CD8-positive, alpha-beta memory T cell (primary cell): Measurements from ENCODE around the gene RMDN3. TPM values are rescaled to one million over a fixed set of nuclear protein-coding genes. Genes with fewer than 3 reads are reported as not detected.

Experiments
- CTCF ChIA-PET: fragments of 350-600 bp; sonication (Branson Sonifier 250); formaldehyde crosslinking; loops from one replicate; lab custom pipeline; 2021; ENCODE audit warnings: antibody characterized with exemption; lab: Charles Lee
- POLR2A ChIA-PET: fragments of 350-600 bp; sonication (Branson Sonifier 250); formaldehyde crosslinking; loops from one replicate; lab custom pipeline; 2021; ENCODE audit warnings: antibody characterized with exemption; lab: Charles Lee
- DNase-seq, 5 donors: peaks; one replicate each; pipeline versions ENCODE4 v3.0.0 to v3.0.0-alpha.2; 2020 to 2022; ENCODE audit warnings: mixed read lengths in 1 of 5
- H3K27ac ChIP-seq: one replicate; pipeline ENCODE4 v1.7.0; 2013; ENCODE audit warnings: low read depth, mild to moderate bottlenecking, low read length, moderate library complexity
- H3K27me3 ChIP-seq: 2 replicates; pipeline ENCODE4 v1.7.0; 2013; ENCODE audit warnings: low read length, mild to moderate bottlenecking; ENCODE audit not compliant: insufficient read depth, poor library complexity, severe bottlenecking
- H3K36me3 ChIP-seq: 2 replicates; pipeline ENCODE4 v1.7.0; 2013; ENCODE audit warnings: mild to moderate bottlenecking, low read length, moderate library complexity; ENCODE audit not compliant: insufficient read depth
- H3K4me1 ChIP-seq: 2 replicates; pipeline ENCODE4 v1.7.0; 2013; ENCODE audit warnings: mild to moderate bottlenecking, low read length, moderate library complexity; ENCODE audit not compliant: insufficient read depth
- H3K4me3 ChIP-seq: 2 replicates; pipeline ENCODE4 v1.7.0; 2013; ENCODE audit warnings: mild to moderate bottlenecking, low read length
- H3K9me3 ChIP-seq: 2 replicates; pipeline ENCODE4 v1.7.0; 2013; ENCODE audit warnings: mild to moderate bottlenecking, low read length
- H3K27ac Mint-ChIP-seq, 8 donors: one replicate each; pipeline ENCODE4 v1.8.0; 2020 to 2021; ENCODE audit warnings: mixed read lengths in 8 of 8, mild to moderate bottlenecking in 6 of 8, inconsistent platforms in 3 of 8, moderate library complexity in 3 of 8
- H3K27me3 Mint-ChIP-seq, 2 donors: one replicate each; pipeline ENCODE4 v1.8.0; 2020 to 2021; ENCODE audit warnings: mixed read lengths in 2 of 2, mild to moderate bottlenecking in 1 of 2, moderate library complexity in 1 of 2
- H3K36me3 Mint-ChIP-seq, 3 donors: one replicate each; pipeline ENCODE4 v1.8.0; 2020 to 2021; ENCODE audit warnings: mixed read lengths in 3 of 3, inconsistent platforms in 1 of 3, mild to moderate bottlenecking in 1 of 3
- H3K4me1 Mint-ChIP-seq, 3 donors: one replicate each; pipeline ENCODE4 v1.8.0; 2020 to 2021; ENCODE audit warnings: mixed read lengths in 3 of 3, inconsistent platforms in 1 of 3, mild to moderate bottlenecking in 1 of 3
- H3K4me3 Mint-ChIP-seq, 7 donors: one replicate each; pipeline ENCODE4 v1.8.0; 2020 to 2021; ENCODE audit warnings: mixed read lengths in 7 of 7, mild to moderate bottlenecking in 6 of 7, moderate library complexity in 4 of 7, inconsistent platforms in 2 of 7
- H3K9me3 Mint-ChIP-seq, 5 donors: one replicate each; pipeline ENCODE4 v1.8.0; 2020 to 2022; ENCODE audit warnings: mixed read lengths in 5 of 5, mild to moderate bottlenecking in 3 of 5, moderate library complexity in 2 of 5, inconsistent platforms in 1 of 5
- polyA plus RNA-seq: library from polyadenylated mRNA; unstranded; fragments of 300-500 nt; fragmentation: Illumina TruSeq; gene quantifications from one replicate; pipeline ENCODE4 v1.2.3, GENCODE V29; 2021
- total RNA-seq, 2 experiments: library from RNA; stranded (reverse); gene quantifications; one replicate each; pipeline ENCODE4 v1.2.3, GENCODE V29; 2021

RMDN3 gene
- total and polyA plus RNA-seq, 3 experiments from 2014 or later = 35.1 to 43.3 (median 42.4) TPM

DNA sequence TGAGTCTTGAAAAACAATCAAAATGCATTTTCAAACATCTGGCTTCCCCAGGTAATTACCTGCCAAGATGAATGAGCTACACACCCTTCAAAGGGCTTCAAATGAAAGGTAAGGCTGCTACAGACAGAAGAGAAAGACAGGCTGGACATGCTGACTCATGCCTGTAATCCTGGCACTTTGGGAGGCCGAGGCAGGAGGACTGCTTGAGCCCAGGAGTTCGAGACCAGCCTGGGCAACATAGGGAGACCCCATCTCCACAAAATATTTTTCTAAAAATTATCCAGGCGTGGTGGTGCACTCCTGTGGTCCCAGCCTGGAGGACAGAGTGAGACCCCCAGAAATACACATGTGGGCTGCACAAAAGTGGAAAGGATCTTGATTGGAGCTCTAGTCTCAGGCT is 37.3 kb upstream of the RMDN3 start:
- ChIA-PET CTCF (interaction anchor here (3.0 kb wide), 1 partner anchor 10 kb away, joined by 12 read pairs; no protein-coding TSS in a partner anchor), POLR2A (no interaction called here)
- no peak overlapping the region for H3K4me3 ChIP-seq

DNA sequence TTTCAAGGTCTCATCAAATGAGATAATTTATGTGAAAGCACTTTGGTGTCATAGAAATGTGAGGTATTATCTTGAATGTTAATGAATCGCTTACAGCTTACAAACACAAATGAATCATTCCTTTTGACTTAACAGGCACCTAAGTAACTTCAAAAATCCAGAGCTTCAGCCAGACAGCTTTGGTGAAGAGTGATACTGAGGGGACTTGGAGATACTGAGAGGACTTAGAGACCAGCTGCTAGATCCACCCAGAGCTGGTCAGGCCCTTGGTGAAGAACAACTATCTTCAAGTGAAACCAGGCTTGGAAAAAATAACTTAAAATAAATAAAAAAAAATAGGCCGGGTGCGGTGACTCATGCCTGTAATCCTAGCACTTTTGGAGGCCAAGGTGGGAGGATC is 35.7 kb upstream of the RMDN3 start:
- H3K9me3 ChIP-seq = no peaks in the 10 kb centered on the region
- Mint-ChIP-seq H3K9me3 (no peaks in the 10 kb centered on the region), H3K4me3 (no peak overlapping the region), H3K27ac (no peak overlapping the region), H3K36me3 (peaks cover 0 to 21% (median 9%) of the 10 kb centered on the region in 3 donors), H3K4me1 (peaks cover 28 to 37% (median 32%) of the 10 kb centered on the region in 3 donors), H3K27me3 (no peaks in the 10 kb centered on the region)
- H3K36me3 ChIP-seq = no peaks in the 10 kb centered on the region
- H3K4me3 ChIP-seq = no peak overlapping the region
- ChIA-PET POLR2A (no interaction called here), CTCF (interaction anchor here (3.0 kb wide), 1 partner anchor 9 kb away, joined by 12 read pairs; no protein-coding TSS in a partner anchor)
- peaks cover 17% of the 10 kb centered on the region for H3K4me1 ChIP-seq
- no peak overlapping the region for H3K27ac ChIP-seq
- DNase-seq = peak in 1 of 5 donors; percentile 1
- no peaks in the 10 kb centered on the region for H3K27me3 ChIP-seq

More for the DNA sequence above, 37.3 kb upstream of the RMDN3 start:
- no peaks in the 10 kb centered on the region for H3K36me3 ChIP-seq
- Mint-ChIP-seq H3K9me3 (no peaks in the 10 kb centered on the region), H3K4me3 (no peak overlapping the region), H3K27ac (peak overlapping the region in 1 of 8 donors; percentile 15), H3K36me3 (peaks cover 0 to 25% (median 9%) of the 10 kb centered on the region in 3 donors), H3K27me3 (no peaks in the 10 kb centered on the region), H3K4me1 (peaks cover 24 to 31% (median 30%) of the 10 kb centered on the region in 3 donors)
- no peak overlapping the region for H3K27ac ChIP-seq
- no peaks in the 10 kb centered on the region for H3K9me3 ChIP-seq
- H3K27me3 ChIP-seq = no peaks in the 10 kb centered on the region
- peaks cover 9% of the 10 kb centered on the region for H3K4me1 ChIP-seq
- no peak for DNase-seq

- Mint-ChIP-seq H3K4me3 (no peak overlapping the region), H3K27ac (no peak overlapping the region), H3K9me3 (no peaks in the 10 kb centered on the region), H3K36me3 (peaks cover 0 to 23% (median 11%) of the 10 kb centered on the region in 3 donors), H3K4me1 (peaks cover 28 to 33% (median 32%) of the 10 kb centered on the region in 3 donors), H3K27me3 (no peaks in the 10 kb centered on the region)
- Histone ChIP-seq H3K36me3 (no peaks in the 10 kb centered on the region), H3K4me3 (no peak overlapping the region), H3K4me1 (peaks cover 17% of the 10 kb centered on the region), H3K27ac (no peak overlapping the region), H3K9me3 (no peaks in the 10 kb centered on the region), H3K27me3 (no peaks in the 10 kb centered on the region)
- peak in 1 of 5 donors; percentile 25 for DNase-seq
- ChIA-PET CTCF (interaction anchor here (3.0 kb wide), 1 partner anchor 8 kb away, joined by 12 read pairs; no protein-coding TSS in a partner anchor), POLR2A (no interaction called here)
Measured at GRCh38 chr15:40789999-40790398, 34.9 kb upstream of the RMDN3 start.

DNA sequence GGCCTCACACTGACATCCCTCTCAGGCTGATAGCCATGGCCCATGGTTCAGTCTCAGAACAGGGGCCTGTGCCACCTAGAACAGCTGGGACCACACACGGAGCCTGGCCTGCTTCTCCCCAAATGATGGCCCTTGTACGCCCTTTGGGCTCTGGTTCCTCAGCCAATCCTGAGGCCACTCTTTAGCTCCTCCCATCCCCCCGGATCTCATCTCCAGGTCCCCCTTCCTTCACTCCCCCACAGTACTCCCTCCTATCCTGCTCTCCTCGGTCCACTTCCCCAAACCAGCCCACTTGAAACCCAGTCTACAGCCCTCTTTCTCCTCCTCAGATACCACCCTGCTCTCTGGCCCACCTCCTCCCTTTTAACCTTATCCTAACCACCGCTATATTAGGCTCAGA is 34.1 kb upstream of the RMDN3 start:
- Mint-ChIP-seq H3K36me3 (peaks cover 0 to 26% (median 11%) of the 10 kb centered on the region in 3 donors), H3K4me3 (peak overlapping the region in 2 of 7 donors; percentile 19 to 80), H3K27me3 (no peaks in the 10 kb centered on the region), H3K4me1 (peaks cover 28 to 33% (median 32%) of the 10 kb centered on the region in 3 donors), H3K27ac (peak overlapping the region in 2 of 8 donors; percentile 23 to 29), H3K9me3 (no peaks in the 10 kb centered on the region)
- Histone ChIP-seq H3K4me1 (peaks cover 17% of the 10 kb centered on the region), H3K4me3 (no peak overlapping the region), H3K36me3 (no peaks in the 10 kb centered on the region), H3K9me3 (no peaks in the 10 kb centered on the region), H3K27me3 (no peaks in the 10 kb centered on the region), H3K27ac (no peak overlapping the region)
- DNase-seq = no peak
- ChIA-PET POLR2A (no interaction called here), CTCF (interaction anchor here (1.0 kb wide), 1 partner anchor 271 kb away, joined by 3 read pairs; no protein-coding TSS in a partner anchor)

DNA sequence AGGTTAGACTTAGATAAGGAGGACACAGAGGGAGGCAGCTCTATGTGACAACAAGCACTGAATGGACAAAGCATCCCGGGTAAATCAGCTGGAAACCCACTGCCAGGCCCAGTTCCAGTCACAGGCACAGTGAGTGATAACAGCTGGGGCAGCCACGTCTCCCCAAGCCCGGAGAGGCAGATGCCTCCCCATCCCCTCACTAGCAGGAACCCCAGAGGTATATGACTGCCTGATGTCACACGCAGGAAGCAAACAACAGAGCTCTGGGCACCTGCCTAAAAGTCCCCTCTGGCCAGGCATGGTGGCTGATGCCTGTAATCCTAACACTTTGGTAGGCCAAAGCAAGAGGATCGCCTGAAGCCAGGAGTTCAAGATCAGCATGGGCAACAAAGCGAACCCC is 32.9 kb upstream of the RMDN3 start:
- Histone ChIP-seq H3K4me3 (no peak overlapping the region), H3K36me3 (no peaks in the 10 kb centered on the region), H3K27me3 (no peaks in the 10 kb centered on the region), H3K27ac (no peak overlapping the region), H3K9me3 (no peaks in the 10 kb centered on the region), H3K4me1 (peaks cover 17% of the 10 kb centered on the region)
- ChIA-PET CTCF (interaction anchor here (0.9 to 1.7 kb wide), 9 partner anchors 9 to 270 kb away, joined by 3 to 5 read pairs (median 4); no protein-coding TSS in a partner anchor), POLR2A (interaction anchor here (1.0 to 1.1 kb wide), 2 partner anchors 19 to 24 kb away, joined by 3 to 4 read pairs; partner anchors contain the start of genes DNAJC17, GCHFR and ZFYVE19)
- Mint-ChIP-seq H3K4me1 (peaks cover 20 to 30% (median 24%) of the 10 kb centered on the region in 3 donors), H3K36me3 (peaks cover 0 to 18% (median 7%) of the 10 kb centered on the region in 3 donors), H3K27ac (peak overlapping the region in 7 of 8 donors; percentile 40 to 84 (median 75)), H3K4me3 (no peak overlapping the region), H3K27me3 (no peaks in the 10 kb centered on the region), H3K9me3 (no peaks in the 10 kb centered on the region)
- peak in 1 of 5 donors; percentile 35 for DNase-seq

DNA sequence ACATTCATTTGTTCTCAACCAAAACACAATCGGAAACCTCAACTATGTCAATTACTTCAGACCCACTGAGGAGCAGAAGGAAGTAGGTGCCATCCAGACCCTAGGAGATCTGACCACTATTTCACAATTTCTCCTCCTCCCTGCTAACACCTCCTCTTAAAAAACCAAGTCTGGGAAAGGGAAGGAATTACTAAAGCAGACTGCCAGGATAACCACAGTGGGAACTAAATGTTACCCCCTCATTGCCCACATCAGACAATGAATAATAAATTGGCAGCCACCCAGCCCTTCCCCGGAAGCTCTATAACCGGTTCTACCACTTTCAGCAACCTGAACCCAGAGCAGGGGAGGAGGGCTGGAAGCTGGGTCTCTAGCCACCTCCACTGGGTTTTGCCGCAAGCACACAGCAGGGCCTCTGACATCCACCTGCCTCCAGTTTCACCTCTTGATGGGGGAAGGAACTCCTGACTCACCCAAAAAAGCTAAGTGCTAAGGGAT is 32.3 kb upstream of the RMDN3 start:
- Mint-ChIP-seq H3K36me3 (peaks cover 0 to 17% (median 7%) of the 10 kb centered on the region in 3 donors), H3K27me3 (no peaks in the 10 kb centered on the region), H3K27ac (peak overlapping the region; percentile 40 to 92 (median 78)), H3K4me1 (peaks cover 22 to 35% (median 29%) of the 10 kb centered on the region in 3 donors), H3K9me3 (no peaks in the 10 kb centered on the region), H3K4me3 (peak overlapping the region in 6 of 7 donors; percentile 33 to 66 (median 39))
- H3K9me3 ChIP-seq = no peaks in the 10 kb centered on the region
- H3K4me3 ChIP-seq = no peak overlapping the region
- POLR2A ChIA-PET = interaction anchor here (1.0 to 1.1 kb wide), 2 partner anchors 20 to 24 kb away, joined by 3 to 4 read pairs; partner anchors contain the start of genes DNAJC17, GCHFR and ZFYVE19
- peak in 4 of 5 donors; percentile 15 to 69 (median 39) for DNase-seq
- H3K36me3 ChIP-seq = no peaks in the 10 kb centered on the region
- no peak overlapping the region for H3K27ac ChIP-seq
- CTCF ChIA-PET = interaction anchor here (0.9 to 1.7 kb wide), 8 partner anchors 9 to 198 kb away, joined by 3 to 5 read pairs (median 4); no protein-coding TSS in a partner anchor
- peaks cover 17% of the 10 kb centered on the region for H3K4me1 ChIP-seq
- H3K27me3 ChIP-seq = no peaks in the 10 kb centered on the region

GRCh38 chr15:40785814-40786213 is 30.8 kb upstream of the RMDN3 start:
- no peaks in the 10 kb centered on the region for H3K27me3 Mint-ChIP-seq
- Histone ChIP-seq H3K4me3 (no peak overlapping the region), H3K9me3 (no peaks in the 10 kb centered on the region), H3K27me3 (no peaks in the 10 kb centered on the region), H3K36me3 (no peaks in the 10 kb centered on the region), H3K27ac (no peak overlapping the region), H3K4me1 (peaks cover 17% of the 10 kb centered on the region)
- DNase-seq = no peak
- ChIA-PET CTCF (interaction anchor here (1.1 to 6.3 kb wide), 8 partner anchors 14 to 107 kb away, joined by 3 to 65 read pairs (median 4); partner anchors contain the start of genes GCHFR, RAD51 and ZFYVE19), POLR2A (interaction anchor here (0.6 kb wide), 1 partner anchor 32 kb away, joined by 6 read pairs; no protein-coding TSS in a partner anchor)
- H3K4me3 Mint-ChIP-seq = no peak overlapping the region
- H3K4me1 Mint-ChIP-seq = peaks cover 22 to 36% (median 29%) of the 10 kb centered on the region in 3 donors
- H3K27ac Mint-ChIP-seq = no peak overlapping the region
- H3K36me3 Mint-ChIP-seq = peaks cover 0 to 10% (median 2%) of the 10 kb centered on the region in 3 donors
- no peaks in the 10 kb centered on the region for H3K9me3 Mint-ChIP-seq
